GM18505 (cell line): ENCODE measurements around the gene TMEM151B.

ENCODE experiments used
- ATAC-seq: cut with Tn5 transposase; IDR thresholded peaks from one replicate; pipeline ENCODE4 v1.9.1; 2021; ENCODE audit not compliant: unreplicated experiment
- POLR2A ChIP-seq: IDR thresholded peaks from 4 replicates; pipeline ENCODE4 v1.6.1; 2011; ENCODE audit warnings: borderline replicate concordance; ENCODE audit not compliant: insufficient read depth, insufficient read length; ENCODE audit errors: extremely low read depth

Gene TMEM151B

DNA sequence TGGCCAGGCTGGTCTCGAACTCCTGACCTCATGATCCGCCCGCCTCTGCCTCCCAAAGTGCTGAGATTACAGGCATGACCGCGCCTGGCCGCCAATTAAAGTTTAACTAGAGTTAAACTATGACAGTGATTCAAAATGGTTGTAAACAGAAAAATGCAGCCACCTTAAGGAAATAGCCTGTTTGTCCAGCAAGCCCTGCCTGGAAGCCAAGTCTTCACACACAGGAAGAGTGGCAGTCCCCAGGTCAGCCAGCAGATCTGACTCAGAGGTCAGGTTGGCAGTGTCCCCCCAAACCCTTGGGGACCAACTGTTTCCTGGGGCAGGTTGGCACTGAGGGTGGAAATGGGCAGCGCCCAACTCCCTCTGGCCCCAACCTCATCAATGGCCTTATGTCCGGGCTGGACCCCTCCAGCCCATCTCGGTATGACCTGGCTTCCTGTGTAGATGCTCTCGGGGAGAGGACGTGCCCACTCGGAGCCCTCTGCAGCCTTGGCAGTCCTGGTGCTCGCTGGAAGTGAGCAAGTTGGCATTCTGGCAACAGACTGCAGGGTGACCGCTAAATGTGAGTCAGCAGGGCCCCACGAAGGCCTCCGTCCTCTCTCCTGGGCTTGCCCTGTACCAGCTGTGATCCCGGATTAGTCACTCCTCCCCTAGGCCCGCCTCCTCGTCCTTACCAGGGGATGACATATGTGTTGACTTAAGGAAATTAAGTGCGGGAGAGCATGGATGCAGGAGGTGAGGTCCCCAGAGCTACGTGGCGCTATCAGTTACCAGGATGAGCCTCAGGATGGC lies 33.0 kb upstream of the TMEM151B start:
- peak; percentile 30 for ATAC-seq
- TF ChIP-seq POLR2A = no peak

DNA sequence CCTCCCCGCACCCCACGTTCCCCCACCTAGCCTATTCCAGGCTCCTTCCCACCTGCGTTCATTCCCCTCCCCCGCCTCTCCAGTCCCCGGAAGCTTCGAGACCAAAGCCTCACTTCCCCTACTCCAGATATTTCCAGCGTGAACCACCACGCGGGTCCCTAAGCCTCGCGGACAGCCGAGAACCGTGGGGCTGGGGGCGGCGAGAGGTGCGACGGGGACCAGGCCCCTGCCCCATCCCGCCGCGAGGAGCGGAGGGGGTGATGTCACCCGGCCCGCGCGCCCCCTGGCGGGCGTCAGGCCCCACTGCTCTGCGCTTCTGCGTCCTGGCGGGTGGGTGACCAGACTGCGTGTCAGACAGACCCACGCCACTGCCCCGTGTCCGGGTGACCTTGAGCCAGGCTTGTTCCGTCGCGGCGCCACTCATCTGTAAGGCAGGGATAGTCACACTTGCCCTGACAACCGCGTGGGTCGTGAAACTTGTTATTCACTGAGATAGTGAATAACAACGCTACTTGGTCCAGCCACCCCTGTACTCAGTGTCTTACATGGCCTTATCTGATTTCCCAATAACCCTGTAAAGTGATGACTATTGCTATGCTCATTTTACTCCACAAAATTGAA lies 32.3 kb upstream of the TMEM151B start:
- peak; percentile 73 for ATAC-seq
- TF ChIP-seq POLR2A = no peak

DNA sequence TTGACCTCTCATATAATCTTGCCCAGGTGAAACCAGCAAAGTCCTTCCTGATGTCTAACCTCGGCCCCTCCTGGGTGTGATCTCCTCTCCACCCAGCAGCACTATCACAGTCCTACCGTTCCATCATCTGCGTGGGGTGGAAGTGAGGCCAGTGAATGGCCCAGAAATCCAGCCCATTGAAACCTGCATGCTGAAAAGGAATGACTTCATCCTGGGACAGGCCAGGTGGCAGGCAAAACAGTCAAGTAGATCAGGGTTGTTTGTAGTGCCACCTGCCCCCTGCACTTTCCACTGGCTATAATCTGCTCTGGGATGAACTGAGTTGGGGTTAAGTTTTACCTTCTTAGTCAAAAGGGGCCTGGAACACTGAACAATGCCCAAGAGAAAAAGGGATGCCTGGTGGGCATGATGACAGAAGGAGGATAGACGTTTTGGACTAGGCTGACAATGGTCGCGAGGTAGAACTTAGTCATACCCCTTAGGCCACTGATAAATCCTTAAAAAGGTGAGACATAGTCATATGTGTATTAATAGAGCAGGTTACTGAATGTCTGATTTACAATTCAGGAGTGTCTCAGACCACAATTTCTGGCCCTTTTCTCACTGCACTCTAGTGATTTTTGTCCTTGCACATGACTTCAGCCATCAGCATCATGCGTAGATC lies 31.4 kb upstream of the TMEM151B start:
- no peak for TF ChIP-seq POLR2A
- ATAC-seq = no peak

DNA sequence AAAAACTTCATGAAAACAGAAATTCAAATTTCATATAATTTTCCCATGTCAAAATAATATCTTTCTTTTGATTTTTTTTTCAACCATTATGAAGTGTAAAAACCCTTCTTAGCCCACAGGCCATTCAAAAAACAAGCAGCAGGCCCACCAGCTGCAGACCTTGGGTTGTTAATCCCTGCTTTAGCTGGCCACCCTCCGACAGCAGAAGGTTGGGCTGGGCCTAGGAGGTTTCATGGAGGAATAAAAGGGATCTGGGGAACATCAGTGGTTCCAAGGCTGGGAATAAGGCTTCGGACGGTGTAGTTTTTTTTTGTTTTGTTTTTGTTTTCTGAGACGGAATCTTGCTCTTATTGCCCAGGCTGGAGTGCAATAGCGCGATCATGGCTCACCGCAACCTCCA lies 26.9 kb upstream of the TMEM151B start:
- no peak for ATAC-seq
- no peak for TF ChIP-seq POLR2A

DNA sequence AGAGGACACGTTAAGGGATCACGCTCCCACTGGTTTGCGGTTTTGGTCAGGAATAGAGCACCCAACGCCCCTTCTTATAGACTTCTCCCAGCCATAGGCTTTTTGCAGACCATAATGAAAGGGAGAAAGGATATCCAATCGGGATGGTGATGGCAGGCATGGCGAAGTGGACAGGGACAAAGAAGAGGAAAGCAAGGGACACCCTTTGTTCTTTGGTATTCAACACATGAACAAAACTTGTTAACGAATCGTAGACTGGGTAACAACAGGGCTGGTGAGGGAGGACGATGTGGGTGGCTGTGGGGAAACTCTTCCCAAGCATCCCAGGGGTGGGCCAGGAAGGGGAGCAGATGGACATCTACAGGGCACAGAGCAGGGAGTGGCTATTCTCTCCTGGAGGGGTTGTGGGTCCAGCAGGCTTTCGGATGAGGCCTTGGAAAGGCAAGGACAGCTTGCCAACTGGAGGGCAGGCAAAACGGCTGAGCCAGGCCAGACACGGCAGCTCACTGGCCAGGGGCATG lies 24.8 kb upstream of the TMEM151B start:
- ATAC-seq = no peak

DNA sequence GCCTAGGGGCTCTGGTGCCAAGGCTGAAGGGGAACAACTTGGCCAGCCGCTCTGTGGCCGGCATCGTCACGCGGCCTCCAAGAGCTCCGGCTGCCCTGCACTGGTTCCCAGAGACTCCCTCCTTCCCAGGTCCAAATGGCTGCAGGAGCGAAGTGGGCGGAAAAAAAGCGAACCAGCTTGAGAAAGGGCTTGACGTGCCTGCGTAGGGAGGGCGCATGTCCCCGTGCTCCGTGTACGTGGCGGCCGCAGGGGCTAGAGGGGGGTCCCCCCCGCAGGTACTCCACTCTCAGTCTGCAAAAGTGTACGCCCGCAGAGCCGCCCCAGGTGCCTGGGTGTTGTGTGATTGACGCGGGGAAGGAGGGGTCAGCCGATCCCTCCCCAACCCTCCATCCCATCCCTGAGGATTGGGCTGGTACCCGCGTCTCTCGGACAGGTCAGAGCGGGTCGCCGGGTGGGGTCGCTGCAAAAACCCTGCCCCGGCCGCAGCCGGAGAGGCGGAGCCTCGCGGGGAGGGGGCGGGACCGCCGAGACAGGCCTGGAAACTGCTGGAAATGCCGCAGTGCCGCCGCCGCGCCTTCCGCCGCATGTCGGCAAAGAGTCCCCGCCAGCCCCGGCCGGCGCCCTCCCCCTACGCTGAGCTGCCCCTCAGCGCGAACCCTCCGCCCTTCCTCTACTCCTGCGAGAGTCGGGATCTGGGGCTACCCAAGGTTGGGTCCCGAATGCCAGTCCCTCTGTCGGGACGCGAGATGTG lies 24.2 kb upstream of the TMEM151B start:
- peak; percentile 38 for TF ChIP-seq POLR2A
- ATAC-seq = peak; percentile 50

More for the DNA sequence above, 24.8 kb upstream of the TMEM151B start:
- no peak for TF ChIP-seq POLR2A

DNA sequence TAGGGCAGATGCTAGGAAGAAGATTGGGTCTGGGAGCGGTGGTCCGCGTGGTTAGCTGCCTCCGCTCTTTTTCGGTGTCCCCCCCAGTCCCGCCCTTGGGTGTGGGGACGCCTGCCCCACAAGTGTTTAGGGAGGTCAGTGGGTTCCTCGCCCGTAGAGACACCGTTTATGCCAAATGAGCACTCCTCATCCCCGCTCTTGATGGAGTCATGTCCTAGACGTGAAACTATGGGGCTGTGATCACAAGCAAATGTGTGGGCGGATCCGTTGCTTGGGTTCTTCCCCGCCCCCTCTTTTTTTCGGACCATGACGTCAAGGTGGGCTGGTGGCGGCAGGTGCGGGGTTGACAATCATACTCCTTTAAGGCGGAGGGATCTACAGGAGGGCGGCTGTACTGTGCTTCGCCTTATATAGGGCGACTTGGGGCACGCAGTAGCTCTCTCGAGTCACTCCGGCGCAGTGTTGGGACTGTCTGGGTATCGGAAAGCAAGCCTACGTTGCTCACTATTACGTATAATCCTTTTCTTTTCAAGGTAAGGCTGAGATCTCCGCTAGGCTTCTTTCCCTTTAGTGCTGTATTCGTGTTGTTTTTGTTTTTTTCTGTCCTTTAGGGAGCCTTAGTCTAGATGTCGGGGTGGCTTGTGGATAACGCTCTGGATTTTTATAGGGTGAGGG lies 23.4 kb upstream of the TMEM151B start, which contains the start of gene HSP90AB1:
HSP90AB1 (plus strand) TSS at position 439 of the 675 bp plus-strand sequence. CDS start 1,529 bp downstream, outside the sequence.
- peak; percentile 63 for ATAC-seq
- peak; percentile 100 for TF ChIP-seq POLR2A

DNA sequence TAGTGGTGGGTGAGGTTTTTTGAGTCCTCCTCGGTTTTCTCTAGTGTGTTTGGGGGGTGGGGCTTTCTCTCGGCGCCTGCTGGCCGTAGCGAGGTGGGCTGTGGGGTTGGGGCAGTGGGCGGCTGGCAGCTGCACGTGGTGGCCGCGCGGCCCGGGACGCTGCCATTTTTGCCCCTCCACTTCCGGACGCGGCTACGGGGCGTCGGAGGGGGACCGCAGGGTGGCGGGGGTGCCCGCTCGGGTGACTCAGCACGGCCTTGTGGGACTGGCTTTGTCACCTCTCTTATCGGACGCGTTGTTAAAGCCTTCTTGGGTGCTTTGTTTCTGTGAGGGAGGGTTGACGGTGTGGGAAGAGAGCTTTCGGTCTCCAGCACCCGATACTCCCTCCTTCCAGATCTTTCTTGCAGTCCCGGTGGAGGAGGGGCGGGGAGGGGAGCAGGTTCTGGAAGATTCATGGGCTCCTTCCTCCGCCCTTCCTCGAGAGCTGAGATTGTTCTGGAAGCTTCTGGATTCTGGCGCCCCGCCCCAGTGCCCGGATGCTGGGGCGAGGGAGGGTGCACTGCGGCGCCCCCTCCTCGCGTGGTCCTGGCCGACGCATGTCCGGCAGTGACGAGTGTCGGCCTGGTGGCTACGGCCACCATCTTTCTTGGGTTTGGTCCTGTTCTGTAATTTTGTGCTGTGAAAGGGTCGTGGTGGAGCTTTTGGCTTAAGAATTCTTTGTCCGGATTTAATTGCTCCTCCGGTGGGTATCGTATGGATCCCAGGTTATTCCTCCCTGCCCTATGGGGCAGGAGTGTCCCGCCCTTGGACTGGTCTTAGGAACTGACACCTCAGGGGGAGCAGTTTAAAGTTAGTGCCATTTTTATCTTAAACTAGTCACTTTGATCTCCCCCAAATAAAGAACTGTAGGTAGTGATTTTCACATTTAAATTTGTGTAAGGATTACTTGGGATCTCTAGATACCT lies 22.6 kb upstream of the TMEM151B start:
- TF ChIP-seq POLR2A = no peak
- peak; percentile 28 for ATAC-seq

DNA sequence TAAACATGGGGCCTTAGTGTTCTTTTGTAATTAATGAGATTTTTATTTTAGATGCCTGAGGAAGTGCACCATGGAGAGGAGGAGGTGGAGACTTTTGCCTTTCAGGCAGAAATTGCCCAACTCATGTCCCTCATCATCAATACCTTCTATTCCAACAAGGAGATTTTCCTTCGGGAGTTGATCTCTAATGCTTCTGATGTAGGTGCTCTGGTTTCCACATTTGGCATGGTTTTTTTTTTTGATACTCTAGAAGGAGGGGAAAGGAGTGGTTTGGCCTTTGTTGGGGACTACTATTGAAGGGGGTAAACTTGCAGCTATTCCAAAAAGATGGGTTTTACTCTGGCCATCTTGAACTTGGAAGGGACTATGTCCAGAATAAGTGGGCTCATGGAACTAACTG lies 21.7 kb upstream of the TMEM151B start:
- no peak for ATAC-seq
- no peak for TF ChIP-seq POLR2A

DNA sequence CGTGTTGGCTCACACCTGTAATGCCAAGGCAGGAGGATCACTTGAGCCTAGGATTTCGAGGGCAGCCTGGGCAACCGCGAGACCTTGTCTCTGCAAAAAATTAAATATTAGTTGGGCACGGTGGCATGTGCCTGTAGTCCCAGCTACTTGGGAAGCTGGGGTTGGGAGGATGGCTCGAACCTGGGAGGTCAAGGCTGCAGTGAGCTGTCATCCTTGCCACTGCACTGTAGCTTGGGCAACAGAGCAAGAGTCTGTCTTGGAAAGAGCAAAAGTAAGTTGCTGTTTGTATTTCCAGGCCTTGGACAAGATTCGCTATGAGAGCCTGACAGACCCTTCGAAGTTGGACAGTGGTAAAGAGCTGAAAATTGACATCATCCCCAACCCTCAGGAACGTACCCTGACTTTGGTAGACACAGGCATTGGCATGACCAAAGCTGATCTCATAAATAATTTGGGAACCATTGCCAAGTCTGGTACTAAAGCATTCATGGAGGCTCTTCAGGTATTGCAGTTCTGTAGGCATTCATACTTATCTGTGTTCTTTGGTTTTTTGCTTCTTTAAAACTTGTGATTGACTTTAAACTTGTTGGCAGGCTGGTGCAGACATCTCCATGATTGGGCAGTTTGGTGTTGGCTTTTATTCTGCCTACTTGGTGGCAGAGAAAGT lies 21.0 kb upstream of the TMEM151B start:
- ATAC-seq = no peak
- peak; percentile 17 for TF ChIP-seq POLR2A
